Brain microvascular endothelial cell (primary cell): Measurements from ENCODE around the gene PCNA.

Experiments
- DNase-seq: peaks from one replicate; pipeline ENCODE4 v3.0.0-alpha.2; 2020
- H3K27ac ChIP-seq: fragments of 250-450 bp; sonication (Bioruptor Pico); 2 replicates; pipeline ENCODE4 v1.5.1; 2020; ENCODE audit warnings: mild to moderate bottlenecking, moderate library complexity
- H3K27me3 ChIP-seq: fragments of 250-450 bp; sonication (Bioruptor Pico); replicated peaks from 2 replicates; pipeline ENCODE4 v1.5.1; 2020; ENCODE audit warnings: mild to moderate bottlenecking
- H3K36me3 ChIP-seq: fragments of 250-450 bp; sonication (Bioruptor Pico); replicated peaks from 2 replicates; pipeline ENCODE4 v1.5.1; 2020; ENCODE audit warnings: mild to moderate bottlenecking
- H3K4me3 ChIP-seq: 2 replicates; pipeline ENCODE4 v1.5.1; 2011; ENCODE audit warnings: low read depth, mild to moderate bottlenecking, control low read depth, low read length, moderate library complexity
- CTCF ChIP-seq: IDR thresholded peaks from 2 replicates; pipeline ENCODE4 v1.5.1; 2011; ENCODE audit warnings: low read depth, mild to moderate bottlenecking, moderate library complexity, low read length, control low read depth, inconsistent platforms; ENCODE audit errors: missing control alignments
- in situ Hi-C: cut with HindIII; loops from 2 replicates; pipeline ENCODE4 v1.10.0; 2017; ENCODE audit warnings: low sequenced_read_pairs, low pct_ligation_motif_present

Gene PCNA

GRCh38 chr20:5146099-5146668, 26.4 kb upstream of the PCNA start:
- Histone ChIP-seq H3K36me3 (no peaks in the 10 kb centered on the region), H3K4me3 (no peak overlapping the region), H3K27ac (no peak overlapping the region), H3K27me3 (no peaks in the 10 kb centered on the region)
- in situ Hi-C loops: no loop called here
- TF ChIP-seq CTCF: no peak
- no peak for DNase-seq

GRCh38 chr20:5145365-5146098, 25.8 kb upstream of the PCNA start:
- TF ChIP-seq CTCF: no peak
- Histone ChIP-seq H3K27me3 (no peaks in the 10 kb centered on the region), H3K27ac (no peak overlapping the region), H3K36me3 (no peaks in the 10 kb centered on the region), H3K4me3 (no peak overlapping the region)
- in situ Hi-C loops: no loop called here
- DNase-seq: no peak

GRCh38 chr20:5143851-5144250, 24.1 kb upstream of the PCNA start:
- Histone ChIP-seq H3K36me3 (no peaks in the 10 kb centered on the region), H3K4me3 (no peak overlapping the region), H3K27ac (no peak overlapping the region), H3K27me3 (no peaks in the 10 kb centered on the region)
- in situ Hi-C loops: no loop called here
- TF ChIP-seq CTCF: no peak
- no peak for DNase-seq

- in situ Hi-C loops: no loop called here
- Histone ChIP-seq H3K36me3 (no peaks in the 10 kb centered on the region), H3K27ac (no peak overlapping the region), H3K27me3 (no peaks in the 10 kb centered on the region), H3K4me3 (no peak overlapping the region)
- no peak for TF ChIP-seq CTCF
- no peak for DNase-seq
Measured at GRCh38 chr20:5141615-5142014, 21.9 kb upstream of the PCNA start.

GRCh38 chr20:5140195-5140594, 20.4 kb upstream of the PCNA start:
- no peak overlapping the region for H3K27ac ChIP-seq
- in situ Hi-C loops: no loop called here
- H3K36me3 ChIP-seq: no peaks in the 10 kb centered on the region
- no peak overlapping the region for H3K4me3 ChIP-seq
- TF ChIP-seq CTCF: no peak
- DNase-seq: no peak
- no peaks in the 10 kb centered on the region for H3K27me3 ChIP-seq

- no peak for DNase-seq
- no peak for TF ChIP-seq CTCF
- Histone ChIP-seq H3K36me3 (no peaks in the 10 kb centered on the region), H3K27ac (no peak overlapping the region), H3K27me3 (no peaks in the 10 kb centered on the region), H3K4me3 (no peak overlapping the region)
- in situ Hi-C loops: no loop called here
Measured at GRCh38 chr20:5136096-5136495, 16.3 kb upstream of the PCNA start.
